Endothelial cell of umbilical vein (primary cell): Measurements from ENCODE around the gene SLC30A4. TPM values are rescaled to one million over a fixed set of nuclear protein-coding genes. Genes with fewer than 3 reads are reported as not detected.
"Not testable (repeated sequence)": the region's sequence is repeated elsewhere in the genome, so short reads cannot be mapped to it uniquely, and the experiment has no call there.

Experiments
- BruUV-seq: library from RNA; stranded (reverse); fragments of 400-500 nt; replicated peaks from 2 replicates; lab custom pipeline; 2021; lab: Mats Ljungman, UMichigan
- CTCF ChIA-PET: fragments of 300-600, 350-600 bp; sonication (Branson Sonifier 250); formaldehyde crosslinking; loops from one replicate; lab custom pipeline; 2021; ENCODE audit warnings: antibody characterized with exemption, inconsistent platforms; lab: Charles Lee
- POLR2A ChIA-PET: fragments of 300-600, 350-600 bp; sonication (Branson Sonifier 250); formaldehyde crosslinking; loops from one replicate; lab custom pipeline; 2021; ENCODE audit warnings: antibody characterized with exemption, inconsistent platforms; lab: Charles Lee
- DNase-seq: peaks from one replicate; pipeline ENCODE4 v3.0.0-alpha.2; 2011; ENCODE audit warnings: low read depth, low spot score
- FAIRE-seq: peaks from 2 replicates; lab custom pipeline; 2011; peaks lifted over from hg19 to GRCh38; lab: Jason Lieb, UNC
- H2AFZ ChIP-seq: 2 replicates; pipeline ENCODE4 v1.6.0; 2012; ENCODE audit warnings: low read depth, low read length, control low read depth, inconsistent platforms
- H3K27ac ChIP-seq: 2 replicates; pipeline ENCODE4 v1.5.1; 2011; ENCODE audit warnings: low read depth, mild to moderate bottlenecking, control low read depth, low read length, moderate library complexity; ENCODE audit not compliant: insufficient read depth
- H3K27me3 ChIP-seq, 2 experiments: 2 replicates each; pipeline versions ENCODE4 v1.6.0 to v1.6.1; 2011; ENCODE audit warnings: low read length in 2 of 2, mixed read lengths in 1 of 2; ENCODE audit not compliant: control insufficient read depth in 2 of 2, insufficient read depth in 2 of 2
- H3K36me3 ChIP-seq, 2 experiments: 2 replicates in 1 of 2; 3 replicates in 1 of 2; pipeline ENCODE4 v1.5.1; 2011; ENCODE audit warnings: low read length in 2 of 2, mild to moderate bottlenecking in 1 of 2, moderate library complexity in 1 of 2; ENCODE audit not compliant: control insufficient read depth in 2 of 2, insufficient read depth in 2 of 2; ENCODE audit errors: extremely low read depth in 1 of 2
- H3K4me1 ChIP-seq: 3 replicates; pipeline ENCODE4 v1.5.1; 2011; ENCODE audit warnings: mild to moderate bottlenecking, low read length; ENCODE audit not compliant: control insufficient read depth, insufficient read depth; ENCODE audit errors: extremely low read depth
- H3K4me2 ChIP-seq: 2 replicates; pipeline ENCODE4 v1.6.1; 2011; ENCODE audit warnings: low read length, control low read depth, mixed read lengths; ENCODE audit not compliant: insufficient read depth
- H3K4me3 ChIP-seq, 3 experiments: fragments of 200-600 bp in 1 of 3; sonication (generic), shearing (Covaris generic) in 1 of 3; replicated peaks in 1 of 3; 2 replicates each; pipeline ENCODE4 v1.5.1; 2011 to 2016; ENCODE audit warnings: control low read depth in 3 of 3, low read length in 3 of 3, mild to moderate bottlenecking in 2 of 3, inconsistent platforms in 1 of 3, low read depth in 1 of 3, moderate library complexity in 1 of 3; ENCODE audit not compliant: insufficient read depth in 1 of 3
- H3K79me2 ChIP-seq: 2 replicates; pipeline ENCODE4 v1.6.0; 2012; ENCODE audit warnings: low read length, inconsistent platforms; ENCODE audit not compliant: control insufficient read depth, insufficient read depth
- H3K9ac ChIP-seq: replicated peaks from 2 replicates; pipeline ENCODE3; 2011; ENCODE audit warnings: low read length, control low read depth; ENCODE audit not compliant: insufficient read depth; ENCODE audit errors: extremely low read depth
- H3K9me1 ChIP-seq: replicated peaks from 3 replicates; pipeline ENCODE4 v1.6.0; 2011; ENCODE audit warnings: mild to moderate bottlenecking, low read length; ENCODE audit not compliant: control insufficient read depth, insufficient read depth; ENCODE audit errors: extremely low read depth
- H3K9me3 ChIP-seq: replicated peaks from 2 replicates; pipeline ENCODE4 v1.5.1; 2012; ENCODE audit warnings: low read length, inconsistent platforms; ENCODE audit not compliant: control insufficient read depth, insufficient read depth
- H4K20me1 ChIP-seq: replicated peaks from 2 replicates; pipeline ENCODE3; 2011; ENCODE audit warnings: mild to moderate bottlenecking, low read length; ENCODE audit not compliant: control insufficient read depth, insufficient read depth; ENCODE audit errors: extremely low read depth
- GATA2 ChIP-seq: IDR thresholded peaks from 2 replicates; pipeline ENCODE4 v1.7.0; 2011; ENCODE audit warnings: low read depth, mild to moderate bottlenecking, moderate library complexity, mixed read lengths, low read length; ENCODE audit not compliant: insufficient read length, insufficient read depth
- POLR2AphosphoS5 ChIP-seq: IDR thresholded peaks from 2 replicates; pipeline ENCODE4 v1.6.1; 2012; ENCODE audit warnings: low read depth, mild to moderate bottlenecking, control low read depth, low read length, moderate library complexity; ENCODE audit not compliant: insufficient read depth
- dilution Hi-C: fragments of 300-500 bp; cut with MboI; formaldehyde crosslinking; loops from one replicate; pipeline ENCODE4 v1.15.0; 2019; ENCODE audit warnings: low sequenced_read_pairs; ENCODE audit not compliant: extremely low pct_ligation_motif_present
- intact Hi-C: fragments of 100-400 bp; cut with micrococcal nuclease; formaldehyde crosslinking; loops from one replicate; pipeline ENCODE4 v1.10.0; 2022
- polyA plus RNA-seq, 4 experiments: library from polyadenylated mRNA; depleted of rRNA in 3 of 4; stranded (reverse) in 3 of 4; unstranded in 1 of 4; fragments of >200 nt; gene quantifications; 2 replicates each; pipeline versions ENCODE4 v1.2.1 to v1.2.3, GENCODE V29; 2011 to 2012; ENCODE audit warnings: missing spikeins in 1 of 4
- total RNA-seq: library from RNA; stranded (reverse); gene quantifications from 2 replicates; pipeline ENCODE4 v1.2.3, GENCODE V29; 2021

The SLC30A4 gene
- total and polyA plus RNA-seq, 2 donors (not counting 3 experiments of a cell fraction or from before 2014, with no cell fraction given) = 2.7 to 3.9 TPM

DNA sequence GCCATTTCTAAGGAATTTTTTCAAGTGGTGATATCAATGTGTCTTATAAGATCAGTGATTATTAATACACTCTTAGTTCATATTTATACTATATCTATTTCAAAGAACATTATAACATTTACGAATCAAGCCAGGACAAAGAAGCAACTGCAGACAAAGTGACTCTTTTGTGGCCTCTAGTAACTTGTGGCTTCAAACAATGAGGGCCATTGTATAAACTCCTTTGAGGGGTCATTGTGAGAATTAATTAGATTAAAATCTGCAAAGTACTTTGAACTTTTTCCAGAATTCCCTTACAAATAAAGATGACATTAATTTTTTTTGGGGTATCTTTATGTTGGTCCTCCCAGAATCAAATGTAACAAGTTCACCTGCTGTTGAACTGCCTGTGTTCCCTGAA, 12.3 kb upstream of the SLC30A4 start:
- ChIA-PET CTCF (interaction anchor here (1.0 kb wide), 1 partner anchor 77 kb away, joined by 4 read pairs; no protein-coding TSS in a partner anchor), POLR2A (no interaction called here)
- no peak overlapping the region for H3K9ac ChIP-seq
- no peak for DNase-seq
- no peaks in the 10 kb centered on the region for H4K20me1 ChIP-seq
- no peaks in the 10 kb centered on the region for H3K79me2 ChIP-seq
- TF ChIP-seq POLR2AphosphoS5 = no peak
- TF ChIP-seq GATA2 = no peak
- BruUV-seq = no TSS peak
- H3K27me3 ChIP-seq = peaks cover 0 to 2% of the 10 kb centered on the region in 2 experiments
- intact Hi-C loops (no loop called here), dilution Hi-C loops (no loop called here)
- no peak overlapping the region for H3K4me3 ChIP-seq
- no peaks in the 10 kb centered on the region for H3K9me3 ChIP-seq
- H3K9me1 ChIP-seq = no peaks in the 10 kb centered on the region
- H3K4me1 ChIP-seq = no peaks in the 10 kb centered on the region
- FAIRE-seq = no peak
- H3K27ac ChIP-seq = no peak overlapping the region
- no peaks in the 10 kb centered on the region for H3K36me3 ChIP-seq
- no peak overlapping the region for H2AFZ ChIP-seq
- H3K4me2 ChIP-seq = no peak overlapping the region

- dilution Hi-C loops, H3K4me1 ChIP-seq, BruUV-seq, intact Hi-C loops, CTCF ChIA-PET, DNase-seq, H3K9me1 ChIP-seq, H4K20me1 ChIP-seq, H3K4me2 ChIP-seq, H2AFZ ChIP-seq, H3K9me3 ChIP-seq, H3K27me3 ChIP-seq, H3K4me3 ChIP-seq, H3K27ac ChIP-seq, H3K36me3 ChIP-seq, POLR2A ChIA-PET, H3K79me2 ChIP-seq, FAIRE-seq, H3K9ac ChIP-seq: not testable (repeated sequence)
Observed at GRCh38 chr15:45532892-45533291, 10.3 kb upstream of the SLC30A4 start.
